Spleen (tissue), 11 donors: ENCODE results near the gene APP. TPM values are rescaled to one million over a fixed set of nuclear protein-coding genes. Genes with fewer than 3 reads are reported as not detected.
A peak's percentile ranks its signal among the peaks of the same experiment; 100 is the strongest.

ENCODE experiments used
- DNase-seq: peaks from one replicate; pipeline ENCODE4 v3.0.0-alpha.2; 2020
- H3K27ac ChIP-seq, 8 donors: fragments of 200-600 bp; sonication (generic) in 7 of 8; 1 replicate in 4 of 8; 2 replicates in 4 of 8; pipeline versions ENCODE4 v1.5.0 to v1.8.0; 2016 to 2021; ENCODE audit warnings: inconsistent platforms in 4 of 8, mild to moderate bottlenecking in 4 of 8, moderate library complexity in 1 of 8
- H3K27me3 ChIP-seq, 7 donors: fragments of 200-600 bp; sonication (generic) in 6 of 7; replicated peaks in 1 of 7; 1 replicate in 4 of 7; 2 replicates in 3 of 7; pipeline versions ENCODE4 v1.5.0 to v1.8.0; 2016 to 2021; ENCODE audit warnings: inconsistent platforms in 3 of 7, mild to moderate bottlenecking in 1 of 7
- H3K36me3 ChIP-seq, 6 donors: fragments of 200-600 bp; sonication (generic) in 5 of 6; 1 replicate in 4 of 6; 2 replicates in 2 of 6; pipeline versions ENCODE4 v1.5.0 to v1.8.0; 2016 to 2021; ENCODE audit warnings: inconsistent platforms in 2 of 6
- H3K4me1 ChIP-seq, 6 donors: fragments of 200-600 bp; sonication (generic) in 5 of 6; 1 replicate in 3 of 6; 2 replicates in 3 of 6; pipeline versions ENCODE4 v1.5.0 to v1.8.0; 2016 to 2021; ENCODE audit warnings: inconsistent platforms in 3 of 6
- H3K4me3 ChIP-seq, 8 donors: fragments of 200-600 bp; sonication (generic) in 7 of 8; 1 replicate in 4 of 8; 2 replicates in 4 of 8; pipeline versions ENCODE4 v1.5.0 to v1.8.0; 2016 to 2021; ENCODE audit warnings: inconsistent platforms in 4 of 8, mild to moderate bottlenecking in 4 of 8, moderate library complexity in 2 of 8
- H3K9me3 ChIP-seq, 8 donors: fragments of 200-600 bp; sonication (generic) in 7 of 8; 1 replicate in 4 of 8; 2 replicates in 4 of 8; pipeline versions ENCODE4 v1.5.0 to v1.8.0; 2016 to 2021; ENCODE audit warnings: inconsistent platforms in 4 of 8
- CTCF ChIP-seq, 11 experiments: fragments of 200-600 bp in 7 of 11; fragments of 450-650 bp in 4 of 11; sonication (generic) in 4 of 11; IDR thresholded peaks in 8 of 11; conservative IDR thresholded peaks in 3 of 11; 1 replicate in 7 of 11; 2 replicates in 4 of 11; pipeline versions ENCODE4 v1.4.0 to v1.8.0; 2016 to 2021; ENCODE audit warnings: antibody characterized with exemption in 11 of 11, inconsistent platforms in 4 of 11, mild to moderate bottlenecking in 1 of 11
- POLR2A ChIP-seq, 3 donors: fragments of 450-650 bp; IDR thresholded peaks; one replicate each; pipeline ENCODE4 v1.5.1; 2017; ENCODE audit warnings: antibody characterized with exemption in 3 of 3, mild to moderate bottlenecking in 1 of 3
- POLR2AphosphoS5 ChIP-seq, 3 donors: sonication (generic); formaldehyde crosslinking; IDR thresholded peaks; one replicate each; pipeline ENCODE4 v1.5.1; 2017; ENCODE audit warnings: antibody characterized with exemption in 3 of 3
- WGBS, 5 donors: extraction: QIAGEN DNeasy Blood & Tissue Kit in 3 of 5; methylation state at CpG; one replicate each; pipeline versions ENCODE4 v1.1.5 to v1.1.7; 2013 to 2018; 5-methylcytosine and 5-hydroxymethylcytosine counted together
- intact Hi-C: fragments of 100-400 bp; cut with DNase I; formaldehyde crosslinking; loops from one replicate; pipeline ENCODE4 v1.15.0; 2023; ENCODE audit warnings: low total_unique reads
- polyA plus RNA-seq, 3 donors: library from polyadenylated mRNA; stranded (reverse); fragments of 200-250 nt; gene quantifications; one replicate each; pipeline ENCODE4 v1.2.1, GENCODE V29; 2013
- total RNA-seq, 7 donors: library from RNA; depleted of rRNA in 3 of 7; stranded (reverse); fragments of >200 nt in 3 of 7; fragmentation: NEBNext Ultra II Directional in 4 of 7; extraction: Animal tissue kit (Norgen Biotek cat#: 25700) in 4 of 7; gene quantifications; one replicate each; pipeline versions ENCODE4 v1.1.0 to v1.2.1, GENCODE V29; 2016 to 2021
- donor health status: healthy with polysubstance abuse.
- donor health status: DM: no; HTN: no; CAD: no; lungs with moderate emphysema.
- donor health status: DM: no; HTN: no; CAD: no.
- donor health status: Bipolar disorder and iron deficiency.
- donor health status: healthy.
- donor health status: DM: no; HTN: no; CAD: no.
- donor health status: DM: yes; HTN: yes; CAD: no.

APP gene
- total and polyA plus RNA-seq, 10 donors, result 25.3 to 398 (median 282) TPM

- H3K27ac ChIP-seq, result peak overlapping the region in 2 of 8 donors; percentile 8 to 40
- TF ChIP-seq POLR2A (IDR thresholded peaks at IDR 0.05) (no peak), CTCF (IDR thresholded peaks at IDR 0.05 in 8 of 11, conservative IDR thresholded peaks at IDR 0.05 in 3 of 11) (no peak), POLR2AphosphoS5 (IDR thresholded peaks at IDR 0.05) (peak in 1 of 3 donors; percentile 60)
- no peak overlapping the region for H3K4me3 ChIP-seq
- no peaks in the 10 kb centered on the region for H3K27me3 ChIP-seq
- H3K4me1 ChIP-seq, result peaks cover 0 to 37% (median 20%) of the 10 kb centered on the region in 6 donors
- 29 to 36% (median 31%) methylated on average over 3 of the region's 3 CpGs for WGBS, 5 donors
- H3K36me3 ChIP-seq, result peaks cover 0 to 25% (median 0%) of the 10 kb centered on the region in 6 donors
- H3K9me3 ChIP-seq, result no peaks in the 10 kb centered on the region
- DNase-seq, result no peak
- intact Hi-C loops, result no loop called here
Observed at GRCh38 chr21:25961042-25961441, 209.5 kb downstream of the APP start.

GRCh38 chr21:25960402-25960801 lies 210.2 kb downstream of the APP start:
- Histone ChIP-seq H3K36me3 (peaks cover 0 to 31% (median 0%) of the 10 kb centered on the region in 6 donors), H3K27me3 (no peaks in the 10 kb centered on the region), H3K4me3 (no peak overlapping the region), H3K9me3 (no peaks in the 10 kb centered on the region), H3K4me1 (peaks cover 0 to 31% (median 18%) of the 10 kb centered on the region in 6 donors), H3K27ac (peak overlapping the region in 1 of 8 donors; percentile 8)
- TF ChIP-seq POLR2A (IDR thresholded peaks at IDR 0.05), result no peak
- TF ChIP-seq POLR2AphosphoS5 (IDR thresholded peaks at IDR 0.05), result no peak
- TF ChIP-seq CTCF (IDR thresholded peaks at IDR 0.05 in 8 of 11, conservative IDR thresholded peaks at IDR 0.05 in 3 of 11), result no peak
- no peak for DNase-seq
- intact Hi-C loops, result no loop called here
- WGBS, 5 donors, result 63 to 85% (median 83%) methylated on average over 4 of the region's 4 CpGs

GRCh38 chr21:25959799-25960198 lies 210.8 kb downstream of the APP start:
- Histone ChIP-seq H3K27ac (no peak overlapping the region), H3K36me3 (peaks cover 0 to 37% (median 0%) of the 10 kb centered on the region in 6 donors), H3K9me3 (no peaks in the 10 kb centered on the region), H3K4me1 (peaks cover 0 to 31% (median 18%) of the 10 kb centered on the region in 6 donors), H3K4me3 (no peak overlapping the region), H3K27me3 (no peaks in the 10 kb centered on the region)
- TF ChIP-seq POLR2AphosphoS5 (IDR thresholded peaks at IDR 0.05) (no peak), POLR2A (IDR thresholded peaks at IDR 0.05) (no peak), CTCF (IDR thresholded peaks at IDR 0.05 in 8 of 11, conservative IDR thresholded peaks at IDR 0.05 in 3 of 11) (no peak)
- no peak for DNase-seq
- intact Hi-C loops, result loop anchor here (10.0 kb wide), 1 partner anchor 55 kb away; no protein-coding TSS in a partner anchor
- 83 to 93% (median 91%) methylated on average over 3 of the region's 3 CpGs for WGBS, 5 donors

GRCh38 chr21:25956993-25957714 lies 213.4 kb downstream of the APP start:
- Histone ChIP-seq H3K9me3 (no peaks in the 10 kb centered on the region), H3K27ac (no peak overlapping the region), H3K4me1 (peaks cover 0 to 18% (median 10%) of the 10 kb centered on the region in 6 donors), H3K36me3 (peaks cover 0 to 59% (median 4%) of the 10 kb centered on the region in 6 donors), H3K4me3 (no peak overlapping the region), H3K27me3 (no peaks in the 10 kb centered on the region)
- DNase-seq, result no peak
- WGBS, 5 donors, result 58 to 88% (median 64%) methylated on average over 2 of the region's 2 CpGs
- TF ChIP-seq POLR2A (IDR thresholded peaks at IDR 0.05), result no peak
- no peak for TF ChIP-seq POLR2AphosphoS5 (IDR thresholded peaks at IDR 0.05)
- no peak for TF ChIP-seq CTCF (IDR thresholded peaks at IDR 0.05 in 8 of 11, conservative IDR thresholded peaks at IDR 0.05 in 3 of 11)
- intact Hi-C loops, result loop anchor here (10.0 kb wide), 1 partner anchor 52 kb away; no protein-coding TSS in a partner anchor
